Smooth muscle cell (in vitro differentiated cells): ENCODE data around the gene SLC38A10. TPM values are rescaled to one million over a fixed set of nuclear protein-coding genes. Genes with fewer than 3 reads are reported as not detected.

Experiments used
- DNase-seq: peaks from one replicate; lab custom pipeline; 2025; ENCODE audit not compliant: unreplicated experiment; lab: John Stamatoyannopoulos, UW
- H2AFZ ChIP-seq: fragments of 200-600 bp; sonication (generic); 2 replicates; pipeline ENCODE4 v1.6.0; 2016; ENCODE audit warnings: antibody characterized with exemption, low read depth, mild to moderate bottlenecking
- H3F3A ChIP-seq: fragments of 200-600 bp; sonication (generic); 2 replicates; pipeline ENCODE4 v1.6.0; 2017; ENCODE audit warnings: antibody characterized with exemption, low read depth
- H3K27ac ChIP-seq: fragments of 200-600 bp; sonication (generic); 2 replicates; pipeline ENCODE4 v1.5.1; 2016; ENCODE audit warnings: low read depth, mild to moderate bottlenecking
- H3K27me3 ChIP-seq: fragments of 200-600 bp; sonication (generic); 2 replicates; pipeline ENCODE4 v1.6.1; 2016; ENCODE audit warnings: low read depth, mild to moderate bottlenecking
- H3K36me3 ChIP-seq: fragments of 200-600 bp; sonication (generic); 2 replicates; pipeline ENCODE4 v1.5.1; 2016; ENCODE audit warnings: low read depth
- H3K4me1 ChIP-seq: fragments of 200-600 bp; sonication (generic); 2 replicates; pipeline ENCODE4 v1.5.1; 2016; ENCODE audit warnings: low read depth
- H3K4me2 ChIP-seq: fragments of 200-600 bp; sonication (generic); 2 replicates; pipeline ENCODE4 v1.6.0; 2016; ENCODE audit warnings: mild to moderate bottlenecking
- H3K4me3 ChIP-seq: fragments of 200-600 bp; sonication (generic); 2 replicates; pipeline ENCODE4 v1.5.1; 2016; ENCODE audit warnings: mild to moderate bottlenecking
- H3K79me2 ChIP-seq: fragments of 200-600 bp; sonication (generic); 2 replicates; pipeline ENCODE4 v1.6.0; 2016; ENCODE audit warnings: low read depth, mild to moderate bottlenecking
- H3K9ac ChIP-seq: fragments of 200-600 bp; sonication (generic); 2 replicates; pipeline ENCODE4 v1.6.0; 2016; ENCODE audit warnings: low read depth
- H3K9me3 ChIP-seq: fragments of 200-600 bp; sonication (generic); replicated peaks from 2 replicates; pipeline ENCODE4 v1.5.1; 2016; ENCODE audit warnings: low read depth
- H4K20me1 ChIP-seq: fragments of 200-600 bp; sonication (generic); 2 replicates; pipeline ENCODE4 v1.6.0; 2016; ENCODE audit warnings: low read depth
- WGBS: methylation state at CpG from one replicate; pipeline ENCODE4 v1.1.7; 2016; ENCODE audit warnings: low lambda C conversion rate; 5-methylcytosine and 5-hydroxymethylcytosine counted together
- polyA plus RNA-seq: library from polyadenylated mRNA; unstranded; fragments of >200 nt; fragmentation: Nextera tagmentation; extraction: Ambion mirVana; gene quantifications from 2 replicates; pipeline ENCODE4 v1.2.1, GENCODE V29; 2016
- total RNA-seq: library from RNA; depleted of rRNA; stranded (reverse); fragments of >200 nt; gene quantifications from 2 replicates; pipeline ENCODE4 v1.2.3, GENCODE V29; 2014
- TF ChIP-seq, protein P1 (sequence below): fragments of 200-600 bp; sonication (generic); IDR thresholded peaks from 2 replicates; pipeline ENCODE4 v1.5.1; 2017; ENCODE audit warnings: borderline replicate concordance, mild to moderate bottlenecking, antibody characterized with exemption; ENCODE audit not compliant: insufficient read depth, poor library complexity, severe bottlenecking

The SLC38A10 gene
- total and polyA plus RNA-seq, 2 experiments from 2014 or later: 61.6 to 97.1 TPM

DNA sequence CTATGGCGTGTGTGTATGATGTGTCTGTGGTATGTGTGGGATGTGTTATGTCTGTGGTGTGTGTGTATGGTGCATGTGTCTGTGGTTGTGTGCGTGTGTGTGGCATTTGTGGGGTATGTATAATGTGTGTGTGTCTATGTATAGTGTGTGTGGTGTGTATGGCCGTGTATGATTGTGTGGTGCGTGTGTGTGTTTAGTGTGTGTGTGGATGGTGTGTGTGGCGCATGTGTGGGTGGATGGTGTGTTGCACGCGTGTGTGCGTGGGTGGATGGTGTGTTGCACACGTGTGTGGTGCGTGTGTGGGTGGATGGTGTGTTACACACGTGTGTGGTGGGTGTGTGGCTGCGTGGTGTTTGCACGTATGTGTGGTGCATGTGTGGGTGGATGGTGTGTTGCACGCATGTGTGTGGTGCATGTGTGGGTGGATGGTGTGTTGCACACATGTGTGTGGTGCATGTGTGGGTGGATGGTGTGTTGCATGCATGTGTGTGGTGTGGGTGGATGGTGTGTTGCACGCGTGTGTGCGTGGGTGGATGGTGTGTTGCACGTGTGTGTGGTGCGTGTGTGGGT is 5.6 kb upstream of the SLC38A10 start:
- H3K9me3 ChIP-seq: no peaks in the 10 kb centered on the region
- H3K4me3 ChIP-seq: no peak overlapping the region
- H3K27me3 ChIP-seq: no peaks in the 10 kb centered on the region
- no peak for DNase-seq
- H3K9ac ChIP-seq: no peak overlapping the region
- no peak overlapping the region for H3K4me2 ChIP-seq
- WGBS: 99% methylated on average over 12 of the region's 19 CpGs
- no peaks in the 10 kb centered on the region for H4K20me1 ChIP-seq
- H3K79me2 ChIP-seq: peaks cover under 1% of the 10 kb centered on the region
- no peaks in the 10 kb centered on the region for H3K36me3 ChIP-seq
- H3K27ac ChIP-seq: no peak overlapping the region
- no peaks in the 10 kb centered on the region for H3F3A ChIP-seq
- H3K4me1 ChIP-seq: peaks cover 4% of the 10 kb centered on the region
- H2AFZ ChIP-seq: no peak overlapping the region
- TF ChIP-seq, protein P1, sequence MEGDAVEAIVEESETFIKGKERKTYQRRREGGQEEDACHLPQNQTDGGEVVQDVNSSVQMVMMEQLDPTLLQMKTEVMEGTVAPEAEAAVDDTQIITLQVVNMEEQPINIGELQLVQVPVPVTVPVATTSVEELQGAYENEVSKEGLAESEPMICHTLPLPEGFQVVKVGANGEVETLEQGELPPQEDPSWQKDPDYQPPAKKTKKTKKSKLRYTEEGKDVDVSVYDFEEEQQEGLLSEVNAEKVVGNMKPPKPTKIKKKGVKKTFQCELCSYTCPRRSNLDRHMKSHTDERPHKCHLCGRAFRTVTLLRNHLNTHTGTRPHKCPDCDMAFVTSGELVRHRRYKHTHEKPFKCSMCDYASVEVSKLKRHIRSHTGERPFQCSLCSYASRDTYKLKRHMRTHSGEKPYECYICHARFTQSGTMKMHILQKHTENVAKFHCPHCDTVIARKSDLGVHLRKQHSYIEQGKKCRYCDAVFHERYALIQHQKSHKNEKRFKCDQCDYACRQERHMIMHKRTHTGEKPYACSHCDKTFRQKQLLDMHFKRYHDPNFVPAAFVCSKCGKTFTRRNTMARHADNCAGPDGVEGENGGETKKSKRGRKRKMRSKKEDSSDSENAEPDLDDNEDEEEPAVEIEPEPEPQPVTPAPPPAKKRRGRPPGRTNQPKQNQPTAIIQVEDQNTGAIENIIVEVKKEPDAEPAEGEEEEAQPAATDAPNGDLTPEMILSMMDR: no peak

DNA sequence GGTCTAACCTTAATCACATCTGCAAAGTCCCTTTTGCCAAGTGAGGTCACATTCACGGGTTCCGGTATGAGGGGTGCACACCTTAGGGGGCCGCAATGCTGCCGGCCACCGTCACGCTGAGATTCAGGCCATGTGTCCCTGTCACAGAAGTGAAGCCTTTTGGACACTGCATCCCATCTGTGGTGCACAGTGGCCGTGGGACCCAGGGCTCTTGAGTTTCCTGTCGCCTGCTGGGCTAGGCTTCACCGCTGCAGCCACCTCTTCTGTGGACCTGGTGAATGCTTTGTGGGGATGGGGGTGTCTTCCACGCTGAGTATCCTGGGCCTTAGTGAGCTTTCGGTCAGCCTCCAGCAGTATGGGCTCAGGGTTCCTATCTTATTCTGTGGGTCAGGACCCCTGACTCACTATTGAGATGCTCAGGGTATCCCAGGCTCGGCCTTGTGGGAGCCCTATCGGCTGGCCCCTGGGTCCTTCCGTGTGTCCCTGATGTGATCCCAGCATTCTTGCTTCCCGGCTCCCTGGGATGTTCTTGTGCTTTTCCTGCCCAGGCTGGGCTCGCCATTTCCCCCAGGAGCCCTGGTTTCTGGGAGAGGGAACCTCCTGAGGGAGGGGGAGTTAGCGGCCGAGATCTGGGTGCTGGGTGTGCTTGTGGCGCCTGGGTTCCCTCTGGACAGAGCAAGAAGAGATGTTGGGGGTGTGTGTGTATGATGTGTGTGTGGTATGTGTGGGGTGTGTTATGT is 4.9 kb upstream of the SLC38A10 start:
- Histone ChIP-seq H3K4me3 (no peak overlapping the region), H2AFZ (no peak overlapping the region), H3K4me2 (no peak overlapping the region), H4K20me1 (no peaks in the 10 kb centered on the region), H3K27me3 (no peaks in the 10 kb centered on the region), H3K36me3 (no peaks in the 10 kb centered on the region), H3K9ac (no peak overlapping the region), H3K79me2 (peaks cover 7% of the 10 kb centered on the region), H3F3A (no peaks in the 10 kb centered on the region), H3K4me1 (peaks cover 4% of the 10 kb centered on the region), H3K9me3 (no peaks in the 10 kb centered on the region), H3K27ac (no peak overlapping the region)
- TF ChIP-seq, protein P1: no peak
- no peak for DNase-seq
- 94% methylated on average over 19 of the region's 19 CpGs for WGBS

DNA sequence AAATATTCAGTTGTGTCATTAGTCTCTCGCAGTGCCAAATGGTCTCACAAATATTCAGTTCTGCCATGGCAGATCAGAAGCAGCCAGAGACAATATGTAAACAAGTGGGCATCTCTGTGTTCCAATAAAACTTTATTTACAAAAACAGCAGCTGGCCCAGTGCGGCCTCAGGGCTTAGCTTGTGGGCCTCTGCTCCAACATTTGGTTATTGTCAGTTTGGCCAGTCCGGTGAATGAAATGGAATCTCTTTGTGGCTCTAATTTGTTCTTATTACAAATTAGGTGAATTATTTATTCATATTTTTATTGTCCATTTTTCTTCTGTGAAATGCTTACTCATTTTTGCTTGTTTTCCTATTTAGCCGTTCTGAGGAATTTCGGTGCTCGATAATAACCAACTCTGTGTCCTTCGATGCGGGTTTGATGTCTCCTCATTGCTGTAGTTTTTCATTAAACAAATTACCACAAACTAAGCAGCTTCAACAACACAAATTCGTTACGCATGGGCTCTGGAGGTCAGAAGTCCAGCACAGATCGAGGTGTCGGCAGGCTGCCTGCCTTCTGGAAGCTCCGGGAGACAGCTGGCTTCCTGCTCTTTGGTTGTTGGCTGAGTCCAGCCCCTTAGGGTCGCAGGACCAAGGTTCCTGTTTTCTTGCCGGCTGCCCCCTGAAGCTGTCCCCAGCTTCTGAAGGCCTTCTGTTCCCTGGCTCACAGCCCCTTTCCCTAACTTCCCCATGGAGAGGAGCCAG is 4.1 kb upstream of the SLC38A10 start:
- WGBS: 86% methylated on average over 15 of the region's 15 CpGs
- Histone ChIP-seq H3F3A (no peaks in the 10 kb centered on the region), H3K9me3 (no peaks in the 10 kb centered on the region), H3K9ac (no peak overlapping the region), H3K4me3 (no peak overlapping the region), H3K79me2 (peaks cover 16% of the 10 kb centered on the region), H3K27me3 (no peaks in the 10 kb centered on the region), H2AFZ (no peak overlapping the region), H4K20me1 (peaks cover 2% of the 10 kb centered on the region), H3K4me1 (peaks cover 4% of the 10 kb centered on the region), H3K4me2 (no peak overlapping the region), H3K27ac (no peak overlapping the region), H3K36me3 (no peaks in the 10 kb centered on the region)
- DNase-seq: no peak
- TF ChIP-seq, protein P1: no peak
